IPS-11a (cell line): ENCODE data around the gene CNTNAP1.

Source experiments
- H3K4me3 ChIP-seq: one replicate; pipeline ENCODE4 v1.5.1; 2013; ENCODE audit warnings: low read depth, low read length, control low read depth

CNTNAP1 gene

DNA sequence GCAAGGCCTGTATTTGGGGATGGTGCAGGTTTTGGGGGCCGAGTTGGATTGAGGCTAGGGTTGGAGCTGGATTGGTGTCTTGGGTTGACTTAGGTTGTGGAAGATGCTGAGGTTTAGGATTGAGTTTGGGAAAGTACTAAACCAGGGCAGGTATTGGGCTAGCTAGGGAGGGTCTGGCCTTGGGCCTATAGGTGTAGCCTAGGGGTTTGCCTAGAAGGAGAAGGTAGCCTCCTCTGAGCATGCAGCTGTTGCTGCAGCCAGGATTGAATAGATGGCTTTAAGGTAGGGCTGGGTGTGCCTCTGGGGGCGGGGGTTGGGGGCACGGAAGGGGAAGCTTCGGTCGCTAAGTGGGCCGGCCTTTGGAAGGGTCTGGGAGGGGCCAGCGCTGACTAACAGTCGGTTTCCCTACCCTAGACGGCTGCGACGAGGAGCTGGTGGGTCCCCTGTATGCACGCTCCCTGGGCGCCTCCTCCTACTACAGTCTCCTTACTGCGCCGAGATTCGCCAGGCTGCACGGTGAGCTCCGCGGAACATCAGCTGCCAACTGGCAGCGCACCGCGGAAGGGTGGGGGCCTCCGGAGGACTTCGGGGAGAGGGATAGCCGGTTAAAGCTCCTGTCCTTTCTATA, 1.2 kb downstream of the CNTNAP1 start:
- peak overlapping the region; percentile 4 for H3K4me3 ChIP-seq

- no peak overlapping the region for H3K4me3 ChIP-seq
Observed at GRCh38 chr17:42684929-42685556, 2.7 kb downstream of the CNTNAP1 start.

DNA sequence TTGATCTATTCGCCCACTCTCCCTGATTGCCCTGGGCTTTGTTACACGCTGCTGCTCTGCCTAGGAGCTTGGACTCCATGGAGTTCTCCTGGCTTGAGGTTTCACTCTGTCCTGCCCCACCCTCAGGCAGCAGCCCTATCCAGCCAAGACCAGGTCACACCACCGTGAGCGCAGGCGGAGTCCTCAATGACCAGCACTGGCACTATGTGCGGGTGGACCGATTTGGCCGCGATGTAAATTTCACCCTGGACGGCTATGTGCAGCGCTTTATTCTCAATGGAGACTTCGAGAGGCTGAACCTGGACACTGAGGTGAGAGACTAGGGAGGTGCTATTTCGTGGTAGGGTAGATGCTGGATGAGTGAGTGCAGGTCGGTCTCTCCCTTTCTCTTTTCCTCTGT, 3.5 kb downstream of the CNTNAP1 start:
- no peak overlapping the region for H3K4me3 ChIP-seq

GRCh38 chr17:42686520-42687128, 4.3 kb downstream of the CNTNAP1 start:
- no peak overlapping the region for H3K4me3 ChIP-seq

- no peak overlapping the region for H3K4me3 ChIP-seq
Observed at GRCh38 chr17:42687707-42688320, 5.5 kb downstream of the CNTNAP1 start.

GRCh38 chr17:42690596-42690995, 8.3 kb downstream of the CNTNAP1 start:
- H3K4me3 ChIP-seq: no peak overlapping the region

- H3K4me3 ChIP-seq: no peak overlapping the region
Observed at GRCh38 chr17:42691021-42691545, 8.8 kb downstream of the CNTNAP1 start.

- no peak overlapping the region for H3K4me3 ChIP-seq
Observed at GRCh38 chr17:42692489-42692888, 10.2 kb downstream of the CNTNAP1 start.

- H3K4me3 ChIP-seq: no peak overlapping the region
Observed at GRCh38 chr17:42694524-42694923, 12.2 kb downstream of the CNTNAP1 start.

DNA sequence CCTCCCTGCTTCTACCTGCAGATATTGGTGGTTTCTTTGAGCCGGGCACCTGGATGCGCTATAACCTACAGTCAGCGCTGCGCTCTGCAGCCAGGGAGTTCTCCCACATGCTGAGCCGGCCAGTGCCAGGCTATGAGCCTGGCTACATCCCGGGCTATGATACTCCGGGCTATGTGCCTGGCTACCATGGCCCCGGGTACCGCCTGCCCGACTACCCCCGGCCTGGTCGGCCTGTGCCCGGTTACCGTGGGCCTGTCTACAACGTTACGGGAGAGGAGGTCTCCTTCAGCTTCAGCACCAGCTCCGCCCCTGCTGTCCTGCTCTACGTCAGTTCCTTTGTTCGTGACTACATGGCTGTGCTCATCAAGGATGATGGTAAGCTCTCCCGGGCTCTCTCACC, 13.2 kb downstream of the CNTNAP1 start:
- no peak overlapping the region for H3K4me3 ChIP-seq

DNA sequence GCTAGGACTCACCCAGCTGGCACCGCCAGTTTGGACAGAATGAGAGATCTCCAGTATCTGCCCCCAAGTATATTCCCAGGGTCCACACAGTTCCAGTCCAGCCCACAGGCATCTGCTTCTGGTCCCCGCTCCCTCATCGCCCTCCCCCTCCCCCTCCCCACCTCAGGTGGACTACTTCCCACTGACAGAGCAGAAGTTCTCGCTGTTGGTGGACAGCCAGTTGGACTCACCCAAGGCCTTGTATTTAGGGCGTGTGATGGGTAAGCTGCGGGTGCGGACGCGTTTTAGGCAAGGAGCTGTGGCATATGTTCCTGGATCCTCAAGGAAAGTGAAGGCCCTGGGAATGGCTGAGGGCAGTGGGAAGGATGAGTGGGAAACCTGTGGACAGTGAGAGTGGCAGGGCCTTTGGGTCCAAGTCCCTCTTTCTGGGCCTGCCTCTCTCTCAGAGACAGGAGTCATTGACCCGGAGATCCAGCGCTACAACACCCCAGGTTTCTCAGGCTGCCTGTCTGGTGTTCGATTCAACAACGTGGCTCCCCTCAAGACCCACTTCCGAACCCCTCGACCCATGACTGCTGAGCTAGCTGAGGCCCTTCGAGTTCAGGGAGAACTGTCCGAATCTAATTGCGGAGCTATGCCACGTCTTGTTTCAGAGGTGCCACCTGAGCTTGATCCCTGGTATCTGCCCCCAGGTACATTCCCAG, 14.9 kb downstream of the CNTNAP1 start:
- no peak overlapping the region for H3K4me3 ChIP-seq

GRCh38 chr17:42698736-42699414, 16.5 kb downstream of the CNTNAP1 start:
- H3K4me3 ChIP-seq: no peak overlapping the region

DNA sequence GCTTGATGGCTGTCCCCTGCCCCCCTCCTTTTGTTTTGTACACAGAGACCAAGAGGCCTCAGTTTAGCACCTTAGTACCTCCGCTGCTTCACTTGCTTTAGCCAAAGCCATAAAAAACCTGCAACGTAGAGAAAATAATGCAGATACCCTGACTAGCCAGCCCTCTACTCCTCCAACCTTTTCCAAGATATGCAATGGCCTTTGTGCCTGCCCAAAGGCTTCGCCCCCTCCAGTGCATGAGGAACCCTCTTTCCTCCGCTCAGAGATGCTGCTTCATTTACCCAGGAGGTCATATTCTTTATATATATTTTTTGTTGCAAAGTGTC, 17.0 kb downstream of the CNTNAP1 start:
- no peak overlapping the region for H3K4me3 ChIP-seq

DNA sequence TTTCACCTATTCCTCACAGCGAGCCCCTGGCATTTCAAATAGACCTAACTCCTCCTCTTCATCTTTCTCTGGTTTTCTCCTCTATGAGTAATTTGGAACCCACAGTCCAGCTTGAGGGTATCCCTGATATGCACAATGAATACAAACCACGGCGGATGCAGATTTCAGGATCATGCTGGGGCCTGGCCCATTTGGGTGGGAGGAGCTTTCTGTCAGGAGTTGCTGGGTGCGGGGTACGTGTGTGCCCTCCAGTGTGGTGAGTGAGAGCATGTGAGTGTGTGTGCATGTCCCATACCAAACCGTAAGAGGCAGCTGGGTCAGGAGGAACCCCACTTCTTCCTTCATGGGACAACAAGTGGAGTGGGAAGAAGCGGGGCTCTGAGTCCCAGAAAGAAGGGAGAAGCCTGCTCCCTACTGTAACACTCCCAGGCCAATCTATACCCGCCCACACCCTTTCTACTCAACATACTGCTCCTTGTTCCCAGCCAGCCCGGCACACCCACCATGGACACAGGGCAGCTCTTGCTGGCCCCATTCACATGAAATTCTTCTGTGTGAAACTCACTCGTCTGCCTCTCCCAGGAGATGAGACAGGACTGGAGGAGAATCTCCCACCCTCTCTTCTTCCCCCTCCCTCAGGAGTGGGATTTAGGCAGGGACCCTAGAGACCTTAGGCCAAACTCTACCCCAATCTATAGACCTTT, 18.4 kb downstream of the CNTNAP1 start:
- no peak overlapping the region for H3K4me3 ChIP-seq

DNA sequence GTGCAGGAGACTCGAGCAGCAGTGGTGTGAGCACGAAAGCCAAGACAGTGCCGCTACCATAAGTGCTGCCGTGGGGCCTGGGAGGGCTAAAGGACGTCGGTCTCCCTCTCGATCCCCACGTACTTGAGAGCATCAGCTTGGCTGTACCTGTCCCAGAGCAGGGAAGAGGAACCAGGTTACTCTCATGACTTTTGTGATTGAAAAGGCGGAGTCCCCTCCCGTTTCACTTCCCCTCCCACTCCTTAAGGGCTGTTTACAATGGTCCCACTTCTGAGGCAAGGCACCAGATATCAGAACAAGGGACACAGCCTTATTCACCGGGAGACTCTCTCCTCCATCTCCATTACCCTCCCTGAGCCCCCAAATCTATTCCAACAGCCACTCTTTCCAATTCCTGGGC, 20.1 kb downstream of the CNTNAP1 start:
- H3K4me3 ChIP-seq: no peak overlapping the region

DNA sequence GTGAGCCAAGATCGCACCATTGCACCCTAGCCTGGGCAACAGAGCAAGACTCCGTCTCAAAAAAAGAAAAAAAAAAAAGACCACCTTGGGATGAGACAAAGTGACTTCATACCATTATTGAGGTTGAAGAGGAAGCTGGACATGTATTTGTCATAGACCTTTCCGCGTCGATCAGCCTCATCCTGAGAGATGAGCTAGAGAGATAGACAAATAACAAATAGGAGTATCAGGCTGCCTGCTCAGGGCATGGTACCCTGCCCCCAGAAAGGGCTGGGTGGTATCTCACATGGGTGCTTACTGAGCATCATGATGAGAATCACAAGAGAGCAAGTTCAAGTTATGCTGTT, 22.1 kb downstream of the CNTNAP1 start:
- H3K4me3 ChIP-seq: no peak overlapping the region

GRCh38 chr17:42704837-42705494, 22.6 kb downstream of the CNTNAP1 start:
- no peak overlapping the region for H3K4me3 ChIP-seq

DNA sequence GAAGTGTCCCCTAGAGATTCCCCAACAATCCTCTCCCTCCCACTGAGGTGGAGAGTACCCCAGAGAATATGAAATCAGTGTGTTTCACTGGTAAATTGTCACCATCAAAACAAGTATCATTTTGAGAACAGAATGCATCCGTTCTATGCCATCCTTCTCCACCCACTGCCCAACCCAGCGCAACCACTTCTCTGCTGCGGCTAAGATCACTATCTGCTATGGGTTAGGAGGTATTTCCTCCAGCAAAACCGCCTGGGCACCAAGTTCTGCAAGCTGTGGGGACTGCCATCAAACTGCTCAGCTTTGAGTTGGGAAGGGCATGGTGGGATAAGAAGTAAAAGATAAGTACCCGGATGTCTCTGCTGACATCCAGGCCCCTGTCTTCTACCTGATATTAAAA, 24.4 kb downstream of the CNTNAP1 start:
- H3K4me3 ChIP-seq: no peak overlapping the region

DNA sequence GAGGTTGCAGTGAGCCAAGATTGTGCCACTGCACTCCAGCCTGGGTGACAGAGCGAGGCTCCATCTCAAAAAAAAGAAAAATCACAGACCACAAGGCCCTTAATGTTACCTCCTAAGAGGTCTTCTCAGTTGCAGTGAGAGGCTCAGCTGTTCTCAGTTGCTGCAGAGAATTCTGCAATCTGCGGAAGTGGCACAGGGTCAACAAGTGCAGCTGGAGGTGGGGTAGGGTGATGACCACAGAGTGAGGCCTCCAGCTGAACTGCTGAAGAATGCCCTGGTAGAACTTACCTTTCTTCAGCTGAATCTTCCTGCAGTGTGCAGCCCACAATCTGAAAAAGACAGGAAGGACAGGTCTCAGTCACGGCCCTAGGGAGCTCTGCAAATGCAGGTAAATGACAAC, 26.3 kb downstream of the CNTNAP1 start:
- no peak overlapping the region for H3K4me3 ChIP-seq

DNA sequence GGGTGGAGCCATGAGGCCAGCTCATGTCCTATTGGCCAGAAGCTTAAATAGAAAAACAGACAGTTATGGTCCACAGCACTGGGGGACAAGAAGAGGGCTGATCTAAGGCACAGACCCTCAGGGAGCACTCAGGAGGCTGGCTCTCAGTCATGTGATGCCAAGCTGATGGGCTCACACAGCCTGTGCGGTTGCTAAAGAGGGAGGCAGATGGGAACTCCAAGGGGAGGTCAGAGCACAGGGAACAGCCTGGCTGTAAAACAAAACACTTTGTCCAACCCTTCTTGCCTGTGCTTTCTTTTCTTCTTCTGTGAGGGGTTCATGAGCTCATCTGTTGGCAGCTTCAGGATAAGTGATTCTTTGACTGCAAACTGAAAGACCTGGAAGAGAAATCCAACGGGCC, 27.2 kb downstream of the CNTNAP1 start:
- no peak overlapping the region for H3K4me3 ChIP-seq
